22Rv1 (cell line): ENCODE data around the gene CAPN3.

Experiments
- ZFX ChIP-seq: fragments of 450-650 bp; IDR thresholded peaks from 2 replicates; pipeline ENCODE4 v1.6.1; 2017; ENCODE audit warnings: antibody characterized with exemption, borderline replicate concordance
- TF ChIP-seq, protein P1 (sequence below): fragments of 450-650 bp; IDR thresholded peaks from 2 replicates; pipeline ENCODE4 v1.5.1; 2017; ENCODE audit warnings: mild to moderate bottlenecking

- TF ChIP-seq, protein P1, sequence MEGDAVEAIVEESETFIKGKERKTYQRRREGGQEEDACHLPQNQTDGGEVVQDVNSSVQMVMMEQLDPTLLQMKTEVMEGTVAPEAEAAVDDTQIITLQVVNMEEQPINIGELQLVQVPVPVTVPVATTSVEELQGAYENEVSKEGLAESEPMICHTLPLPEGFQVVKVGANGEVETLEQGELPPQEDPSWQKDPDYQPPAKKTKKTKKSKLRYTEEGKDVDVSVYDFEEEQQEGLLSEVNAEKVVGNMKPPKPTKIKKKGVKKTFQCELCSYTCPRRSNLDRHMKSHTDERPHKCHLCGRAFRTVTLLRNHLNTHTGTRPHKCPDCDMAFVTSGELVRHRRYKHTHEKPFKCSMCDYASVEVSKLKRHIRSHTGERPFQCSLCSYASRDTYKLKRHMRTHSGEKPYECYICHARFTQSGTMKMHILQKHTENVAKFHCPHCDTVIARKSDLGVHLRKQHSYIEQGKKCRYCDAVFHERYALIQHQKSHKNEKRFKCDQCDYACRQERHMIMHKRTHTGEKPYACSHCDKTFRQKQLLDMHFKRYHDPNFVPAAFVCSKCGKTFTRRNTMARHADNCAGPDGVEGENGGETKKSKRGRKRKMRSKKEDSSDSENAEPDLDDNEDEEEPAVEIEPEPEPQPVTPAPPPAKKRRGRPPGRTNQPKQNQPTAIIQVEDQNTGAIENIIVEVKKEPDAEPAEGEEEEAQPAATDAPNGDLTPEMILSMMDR: no peak
- TF ChIP-seq ZFX: no peak
These were observed 28.3 kb downstream of the CAPN3 start for GRCh38 chr15:42387603-42388002.
